Measurements from ENCODE around the gene DENND4C. TPM values are rescaled to one million over a fixed set of nuclear protein-coding genes. Genes with fewer than 3 reads are reported as not detected.

The DENND4C gene
- total RNA-seq, 1 donor from 2014 or later, result 41.5 TPM

DNA sequence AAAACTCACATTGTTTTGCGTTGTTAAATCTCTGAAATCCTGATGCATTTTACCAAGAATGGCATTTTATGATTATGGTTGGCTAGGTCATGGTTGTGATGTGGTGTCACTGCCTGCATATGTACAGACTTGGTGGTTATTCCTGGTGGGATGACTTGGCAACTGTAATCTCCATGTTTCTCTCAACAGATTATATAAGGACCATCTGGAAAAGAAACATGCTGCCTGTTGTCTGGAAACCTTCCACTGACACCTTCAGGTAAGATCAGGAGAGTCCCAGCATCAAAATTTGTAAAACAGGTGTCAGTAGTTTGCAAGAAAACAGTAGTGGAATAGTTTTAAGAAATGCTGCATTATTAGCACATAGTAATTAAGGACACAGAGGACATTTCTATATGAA lies 175.3 kb downstream of the DENND4C start:
- intact Hi-C loops (cut with DNase I), result no loop called here
- H3K4me1 ChIP-seq, result peaks cover 0 to 12% of the 10 kb centered on the region in 2 donors

DNA sequence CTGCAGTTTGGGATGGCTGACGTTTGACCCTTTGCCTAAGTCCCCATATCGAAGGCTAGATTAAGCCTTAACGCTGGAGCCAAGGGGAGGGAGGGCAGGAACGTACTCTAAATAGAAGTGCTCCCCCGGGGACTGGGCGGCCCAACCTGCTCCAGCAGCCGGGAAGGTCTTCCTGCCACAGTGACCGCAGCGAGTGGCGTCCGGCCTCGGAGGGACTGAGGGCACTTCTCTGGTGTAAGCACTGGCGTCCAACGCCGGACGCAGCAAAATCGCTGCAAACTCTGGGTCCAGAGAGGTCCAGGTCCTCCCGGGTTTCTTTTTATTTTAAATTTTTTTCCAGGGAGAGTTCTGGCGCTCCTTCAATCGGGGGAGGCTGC lies 177.8 kb downstream of the DENND4C start:
- intact Hi-C loops (cut with DNase I), result loop anchor here (1.0 kb wide), 3 partner anchors 23 to 224 kb away; no protein-coding TSS in a partner anchor
- TF ChIP-seq, protein P1, sequence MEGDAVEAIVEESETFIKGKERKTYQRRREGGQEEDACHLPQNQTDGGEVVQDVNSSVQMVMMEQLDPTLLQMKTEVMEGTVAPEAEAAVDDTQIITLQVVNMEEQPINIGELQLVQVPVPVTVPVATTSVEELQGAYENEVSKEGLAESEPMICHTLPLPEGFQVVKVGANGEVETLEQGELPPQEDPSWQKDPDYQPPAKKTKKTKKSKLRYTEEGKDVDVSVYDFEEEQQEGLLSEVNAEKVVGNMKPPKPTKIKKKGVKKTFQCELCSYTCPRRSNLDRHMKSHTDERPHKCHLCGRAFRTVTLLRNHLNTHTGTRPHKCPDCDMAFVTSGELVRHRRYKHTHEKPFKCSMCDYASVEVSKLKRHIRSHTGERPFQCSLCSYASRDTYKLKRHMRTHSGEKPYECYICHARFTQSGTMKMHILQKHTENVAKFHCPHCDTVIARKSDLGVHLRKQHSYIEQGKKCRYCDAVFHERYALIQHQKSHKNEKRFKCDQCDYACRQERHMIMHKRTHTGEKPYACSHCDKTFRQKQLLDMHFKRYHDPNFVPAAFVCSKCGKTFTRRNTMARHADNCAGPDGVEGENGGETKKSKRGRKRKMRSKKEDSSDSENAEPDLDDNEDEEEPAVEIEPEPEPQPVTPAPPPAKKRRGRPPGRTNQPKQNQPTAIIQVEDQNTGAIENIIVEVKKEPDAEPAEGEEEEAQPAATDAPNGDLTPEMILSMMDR (IDR thresholded peaks at IDR 0.05), result no peak
- peak overlapping the region; percentile 88 to 89 for H3K27ac ChIP-seq
- no peaks in the 10 kb centered on the region for H3K27me3 ChIP-seq
- H3K9me3 ChIP-seq, result no peaks in the 10 kb centered on the region
- peaks cover 0 to 12% of the 10 kb centered on the region in 2 donors for H3K4me1 ChIP-seq
- peak; percentile 21 to 81 for DNase-seq (ENCODE audit: low spot score in 2 of 2)
- H3K4me3 ChIP-seq, result peak overlapping the region; percentile 92 to 94
- no peaks in the 10 kb centered on the region for H3K36me3 ChIP-seq

More for the DNA sequence above, 175.3 kb downstream of the DENND4C start:
- Histone ChIP-seq H3K9me3 (no peaks in the 10 kb centered on the region), H3K36me3 (no peaks in the 10 kb centered on the region), H3K27me3 (no peaks in the 10 kb centered on the region), H3K4me3 (no peak overlapping the region), H3K27ac (no peak overlapping the region)
- DNase-seq (ENCODE audit: low spot score in 2 of 2), result no peak
- TF ChIP-seq, protein P1 (IDR thresholded peaks at IDR 0.05), result no peak

DNA sequence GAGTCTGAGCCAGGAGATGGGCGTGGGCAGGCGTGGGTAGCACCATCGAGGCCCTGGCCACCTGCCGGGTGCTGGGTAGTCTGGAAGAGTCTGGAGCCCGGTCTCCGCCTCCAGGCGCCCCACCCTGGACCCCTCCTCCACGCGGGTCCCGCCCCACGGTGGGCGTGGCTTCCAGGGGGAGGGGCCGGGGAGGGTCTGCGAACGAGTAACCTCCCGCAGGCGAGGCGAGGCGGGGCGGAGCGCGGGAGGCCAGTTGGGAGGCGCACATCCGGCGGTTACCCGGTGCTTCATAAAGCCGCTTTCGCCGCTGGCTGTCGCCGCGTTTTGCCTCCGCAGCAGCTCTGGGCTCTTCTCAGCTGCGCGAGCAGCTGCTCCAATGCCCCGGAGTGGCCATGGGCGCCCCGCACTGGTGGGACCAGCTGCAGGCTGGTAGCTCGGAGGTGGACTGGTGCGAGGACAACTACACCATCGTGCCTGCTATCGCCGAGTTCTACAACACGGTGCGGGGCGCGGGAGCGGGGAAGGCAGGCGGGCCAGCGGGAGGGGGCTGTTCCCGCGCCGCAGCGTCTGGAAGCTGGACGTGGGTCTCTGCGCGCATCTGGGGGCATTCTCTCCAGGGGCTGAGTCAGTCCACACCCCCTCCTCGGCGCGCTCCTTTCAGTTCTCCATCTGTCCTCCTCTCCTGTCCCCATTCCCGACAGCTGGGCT lies 178.4 kb downstream of the DENND4C start, which contains the start of gene ACER2:
Gene ACER2, plus strand, starts transcription at position 317 of the 708 bp plus-strand sequence. Its CDS starts 76 bp downstream, at position 393.
- H3K4me1 ChIP-seq, result peaks cover 0 to 12% of the 10 kb centered on the region in 2 donors
- TF ChIP-seq, protein P1 (IDR thresholded peaks at IDR 0.05), result peak in 2 of 3 experiments; percentile 4 to 18
- H3K9me3 ChIP-seq, result no peaks in the 10 kb centered on the region
- H3K4me3 ChIP-seq, result peak within 1 kb of the TSS; percentile 92 to 94
- intact Hi-C loops (cut with DNase I), result loop anchor here (1.0 kb wide), 4 partner anchors 22 to 225 kb away; partner anchors contain the start of gene RPS6
- no peaks in the 10 kb centered on the region for H3K27me3 ChIP-seq
- no peaks in the 10 kb centered on the region for H3K36me3 ChIP-seq
- peak; percentile 79 to 97 for DNase-seq (ENCODE audit: low spot score in 2 of 2)
- H3K27ac ChIP-seq, result peak within 1 kb of the TSS; percentile 88 to 89

DNA sequence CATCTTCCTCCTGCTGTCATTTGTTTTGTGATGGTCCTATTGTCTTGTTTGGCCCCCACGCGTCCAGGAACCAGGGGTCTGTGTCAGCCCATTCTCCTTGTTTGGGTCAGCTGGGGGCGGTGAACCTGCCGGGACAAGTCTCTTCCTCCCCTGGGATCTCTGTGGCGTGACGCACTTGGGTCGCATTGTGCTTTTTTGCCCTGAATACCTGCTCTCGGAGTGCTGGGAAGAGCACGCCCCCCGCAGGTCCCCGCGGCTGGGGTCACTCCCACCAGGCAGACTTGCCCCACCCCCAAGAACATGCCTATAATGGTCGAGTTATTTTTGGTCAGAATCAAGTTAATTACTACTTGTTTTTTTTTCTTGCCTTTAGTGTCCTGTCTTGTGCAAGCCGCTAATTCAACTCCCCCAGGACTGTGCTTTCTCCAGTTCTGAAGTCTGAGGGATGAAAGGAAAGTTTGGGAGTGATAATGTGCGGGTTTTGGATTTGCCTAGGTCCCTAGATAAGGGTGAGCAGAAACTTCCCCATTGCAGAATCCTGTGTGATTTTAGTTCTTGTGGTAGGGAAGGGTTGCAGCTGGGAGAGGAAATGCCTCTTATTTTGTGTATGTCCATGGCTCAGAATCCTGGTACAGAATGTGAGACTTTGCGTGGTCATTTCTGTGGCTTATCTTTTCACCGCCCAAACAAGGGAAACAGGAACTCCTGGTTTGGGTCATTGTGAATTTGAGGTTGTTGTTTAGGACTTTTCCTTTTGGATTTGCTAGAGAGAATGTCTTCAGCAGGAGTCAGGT lies 179.1 kb downstream of the DENND4C start:
- Histone ChIP-seq H3K4me1 (peaks cover 0 to 12% of the 10 kb centered on the region in 2 donors), H3K36me3 (no peaks in the 10 kb centered on the region), H3K4me3 (peak overlapping the region; percentile 92 to 94), H3K27ac (peak overlapping the region; percentile 88 to 89), H3K27me3 (no peaks in the 10 kb centered on the region), H3K9me3 (no peaks in the 10 kb centered on the region)
- TF ChIP-seq, protein P1 (IDR thresholded peaks at IDR 0.05), result no peak
- intact Hi-C loops (cut with DNase I), result loop anchor here (1.0 kb wide), 1 partner anchor 29 kb away; the partner anchor contains the start of gene RPS6
- peak; percentile 22 to 78 for DNase-seq (ENCODE audit: low spot score in 2 of 2)

DNA sequence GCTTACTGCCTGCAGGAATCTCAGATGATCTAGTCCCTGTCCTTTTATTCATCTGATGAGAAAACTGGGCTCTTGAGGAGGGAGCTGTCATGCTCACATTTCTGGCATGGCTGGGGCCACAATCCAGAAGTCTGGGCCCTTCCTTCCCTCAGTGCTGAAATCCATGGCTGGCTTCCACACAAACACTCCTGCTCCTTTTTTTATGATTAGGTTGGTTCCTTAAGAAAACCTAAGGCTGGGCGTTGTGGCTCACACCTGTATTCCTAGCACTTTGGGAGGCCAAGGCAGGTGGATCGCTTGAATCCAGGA lies 179.7 kb downstream of the DENND4C start:
- Histone ChIP-seq H3K27ac (no peak overlapping the region), H3K9me3 (no peaks in the 10 kb centered on the region), H3K4me1 (peaks cover 0 to 12% of the 10 kb centered on the region in 2 donors), H3K27me3 (no peaks in the 10 kb centered on the region), H3K4me3 (peak overlapping the region in 1 of 2 donors; percentile 92), H3K36me3 (no peaks in the 10 kb centered on the region)
- no peak for DNase-seq (ENCODE audit: low spot score in 2 of 2)
- TF ChIP-seq, protein P1 (IDR thresholded peaks at IDR 0.05), result no peak
- intact Hi-C loops (cut with DNase I), result no loop called here

Data from ascending aorta (tissue), 2 donors.